ENCODE results near the gene CMTM4.

GRCh38 chr16:66740533-66740932, 44.0 kb upstream of the CMTM4 start:
- TF ChIP-seq, protein P1, sequence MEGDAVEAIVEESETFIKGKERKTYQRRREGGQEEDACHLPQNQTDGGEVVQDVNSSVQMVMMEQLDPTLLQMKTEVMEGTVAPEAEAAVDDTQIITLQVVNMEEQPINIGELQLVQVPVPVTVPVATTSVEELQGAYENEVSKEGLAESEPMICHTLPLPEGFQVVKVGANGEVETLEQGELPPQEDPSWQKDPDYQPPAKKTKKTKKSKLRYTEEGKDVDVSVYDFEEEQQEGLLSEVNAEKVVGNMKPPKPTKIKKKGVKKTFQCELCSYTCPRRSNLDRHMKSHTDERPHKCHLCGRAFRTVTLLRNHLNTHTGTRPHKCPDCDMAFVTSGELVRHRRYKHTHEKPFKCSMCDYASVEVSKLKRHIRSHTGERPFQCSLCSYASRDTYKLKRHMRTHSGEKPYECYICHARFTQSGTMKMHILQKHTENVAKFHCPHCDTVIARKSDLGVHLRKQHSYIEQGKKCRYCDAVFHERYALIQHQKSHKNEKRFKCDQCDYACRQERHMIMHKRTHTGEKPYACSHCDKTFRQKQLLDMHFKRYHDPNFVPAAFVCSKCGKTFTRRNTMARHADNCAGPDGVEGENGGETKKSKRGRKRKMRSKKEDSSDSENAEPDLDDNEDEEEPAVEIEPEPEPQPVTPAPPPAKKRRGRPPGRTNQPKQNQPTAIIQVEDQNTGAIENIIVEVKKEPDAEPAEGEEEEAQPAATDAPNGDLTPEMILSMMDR (IDR thresholded peaks at IDR 0.05; ENCODE audit: low read depth, low read length), result no peak
- TF ChIP-seq POLR2A (IDR thresholded peaks at IDR 0.05; ENCODE audit: extremely low read depth, insufficient read length), result no peak

Measured in NB4 (cell line).